K562 (cell line): ENCODE measurements around the gene DBNDD1. TPM values are rescaled to one million over a fixed set of nuclear protein-coding genes. Genes with fewer than 3 reads are reported as not detected.

ENCODE experiments used
- ESRRB ChIP-seq: fragments of 250-450 bp; sonication (Bioruptor Pico); IDR thresholded peaks from 2 replicates; pipeline ENCODE4 v1.5.0; 2020; ENCODE audit warnings: mild to moderate bottlenecking, moderate library complexity, borderline replicate concordance
- HDAC8 ChIP-seq: fragments of 450-650 bp; IDR thresholded peaks from 2 replicates; pipeline ENCODE4 v1.6.1; 2016; ENCODE audit warnings: mild to moderate bottlenecking, missing genetic modification characterization, moderate library complexity, missing compliant biosample characterization
- NELFE ChIP-seq: IDR thresholded peaks from 2 replicates; pipeline ENCODE4 v1.6.1; 2011; ENCODE audit warnings: mild to moderate bottlenecking; ENCODE audit not compliant: insufficient read depth, insufficient read length
- NFRKB ChIP-seq: fragments of 450-650 bp; IDR thresholded peaks from 2 replicates; pipeline ENCODE4 v1.6.1; 2016; ENCODE audit warnings: low read depth
- TAF15 ChIP-seq: fragments of 200-400 bp; formaldehyde crosslinking; IDR thresholded peaks from 2 replicates; pipeline ENCODE4 v1.6.1; 2017; ENCODE audit warnings: mild to moderate bottlenecking, low read depth, low read length, moderate library complexity
- TAF7 ChIP-seq: fragments of 450-650 bp; IDR thresholded peaks from 2 replicates; pipeline ENCODE4 v1.6.1; 2016; ENCODE audit warnings: missing genetic modification characterization, missing compliant biosample characterization
- TFAM ChIP-seq: fragments of 250-450 bp; sonication (Bioruptor Pico); conservative IDR thresholded peaks from 2 replicates; pipeline ENCODE4 v1.5.0; 2021; ENCODE audit warnings: mild to moderate bottlenecking, moderate library complexity
- ZBTB1 ChIP-seq: sonication (generic); formaldehyde crosslinking; IDR thresholded peaks from 2 replicates; pipeline ENCODE4 v1.8.1; 2023; ENCODE audit warnings: missing genetic modification reagents, low read depth, mild to moderate bottlenecking, borderline replicate concordance
- ZBTB17 ChIP-seq: fragments of 450-650 bp; formaldehyde crosslinking; IDR thresholded peaks from 2 replicates; pipeline ENCODE4 v1.4.0; 2020; ENCODE audit warnings: mild to moderate bottlenecking
- polyA plus RNA-seq, 8 experiments: library from polyadenylated mRNA; depleted of rRNA in 4 of 8; stranded (reverse) in 5 of 8; unstranded in 3 of 8; fragments of >200 nt; fragmentation: Nextera tagmentation in 2 of 8; fragmentation: Illumina TruSeq in 1 of 8; extraction: Ambion mirVana in 2 of 8; extraction: Trizol in 1 of 8; gene quantifications; 2 replicates each; pipeline versions ENCODE4 v1.2.1 to v1.2.3, GENCODE V29; 2011 to 2014; ENCODE audit warnings: inconsistent platforms in 1 of 8, missing spikeins in 1 of 8
- total RNA-seq, 7 experiments: library from RNA; depleted of rRNA in 6 of 7; stranded (reverse); fragments of >200 nt in 6 of 7; fragmentation: Illumina TruSeq in 2 of 7; extraction: Trizol in 2 of 7; gene quantifications; 2 replicates each; pipeline versions ENCODE4 v1.2.1 to v1.2.3, GENCODE V29; 2011 to 2021; ENCODE audit warnings: low replicate concordance in 1 of 7
- TF ChIP-seq, protein P1 (sequence below), 2 experiments: fragments of 450-650 bp in 1 of 2; sonication (generic) in 1 of 2; formaldehyde crosslinking in 1 of 2; IDR thresholded peaks in 1 of 2; conservative IDR thresholded peaks in 1 of 2; 2 replicates each; pipeline versions ENCODE4 v1.6.1 to v1.8.1; 2016 to 2023; ENCODE audit warnings: mild to moderate bottlenecking in 2 of 2, moderate library complexity in 2 of 2, inconsistent platforms in 1 of 2, missing genetic modification reagents in 1 of 2
- TF ChIP-seq, protein P2 (sequence below): sonication (generic); formaldehyde crosslinking; IDR thresholded peaks from 2 replicates; pipeline ENCODE4 v1.8.0; 2022; ENCODE audit warnings: mild to moderate bottlenecking, missing genetic modification reagents
- TF ChIP-seq, protein P3 (sequence below): sonication (generic); formaldehyde crosslinking; IDR thresholded peaks from 2 replicates; pipeline ENCODE4 v1.8.0; 2023; ENCODE audit warnings: missing genetic modification reagents, mild to moderate bottlenecking, borderline replicate concordance
- TF ChIP-seq, protein P4 (sequence below): fragments of 250-450 bp; sonication (Bioruptor Pico); IDR thresholded peaks from 2 replicates; pipeline ENCODE4 v1.4.0; 2020; ENCODE audit warnings: borderline replicate concordance

Gene DBNDD1
- total and polyA plus RNA-seq, 9 of the 15 experiments (the other 6 are each of a cell fraction or from before 2014, with no cell fraction given) = 0.55 to 13.0 (median 5.8) TPM

DNA sequence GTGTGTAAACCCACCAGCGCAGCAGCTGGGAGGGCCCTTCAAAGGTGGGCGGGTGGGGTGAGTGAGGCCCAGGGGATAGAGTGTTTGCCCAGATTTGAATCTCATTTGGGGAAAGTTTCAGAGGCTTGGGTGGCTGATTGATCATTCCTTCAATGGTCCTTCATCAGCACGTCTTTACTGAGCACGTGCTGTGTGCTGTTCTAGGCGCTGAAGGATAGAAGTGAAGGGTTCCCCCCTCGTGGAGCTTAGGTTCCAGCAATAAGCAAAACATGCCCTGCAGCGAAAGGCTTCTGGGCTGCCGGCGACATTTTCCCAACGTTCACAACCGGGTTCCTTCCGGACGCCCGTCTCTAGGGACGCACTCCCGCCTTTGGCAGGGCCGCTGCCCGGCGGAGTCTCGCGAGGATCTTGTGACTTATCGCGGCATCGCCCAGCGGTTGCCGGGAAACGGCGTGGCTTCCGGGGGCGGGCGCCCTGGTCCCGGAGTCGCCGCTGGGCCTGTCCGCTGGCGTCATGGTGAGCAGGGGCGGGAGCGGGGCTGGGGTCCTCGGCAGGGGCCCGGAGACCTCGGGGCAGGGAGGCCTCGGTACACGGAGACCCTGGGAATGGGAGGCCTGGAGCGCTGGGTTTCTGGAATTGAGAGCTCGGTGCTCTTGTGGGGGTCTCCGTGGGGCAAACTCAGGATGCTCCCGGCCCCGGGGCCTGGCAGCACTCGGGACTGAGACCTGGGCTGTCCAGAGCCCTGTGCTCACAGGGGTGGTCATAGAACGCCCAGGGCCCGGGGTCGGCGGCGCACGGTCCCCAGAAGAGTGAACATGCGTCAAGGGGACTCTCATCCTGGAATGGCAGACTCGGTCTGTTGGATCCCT is 3.2 kb upstream of the DBNDD1 start (continued):
- TF ChIP-seq, protein P1, sequence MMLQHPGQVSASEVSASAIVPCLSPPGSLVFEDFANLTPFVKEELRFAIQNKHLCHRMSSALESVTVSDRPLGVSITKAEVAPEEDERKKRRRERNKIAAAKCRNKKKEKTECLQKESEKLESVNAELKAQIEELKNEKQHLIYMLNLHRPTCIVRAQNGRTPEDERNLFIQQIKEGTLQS (IDR thresholded peaks at IDR 0.05) = no peak
- TF ChIP-seq, protein P1 (CRISPR knock-in tag; conservative IDR thresholded peaks at IDR 0.05) = peak; percentile 73
- no peak for TF ChIP-seq NELFE
- peak; percentile 83; the same call in 1 of the 2 replicates for TF ChIP-seq HDAC8 (tag)
- TF ChIP-seq, protein P2, sequence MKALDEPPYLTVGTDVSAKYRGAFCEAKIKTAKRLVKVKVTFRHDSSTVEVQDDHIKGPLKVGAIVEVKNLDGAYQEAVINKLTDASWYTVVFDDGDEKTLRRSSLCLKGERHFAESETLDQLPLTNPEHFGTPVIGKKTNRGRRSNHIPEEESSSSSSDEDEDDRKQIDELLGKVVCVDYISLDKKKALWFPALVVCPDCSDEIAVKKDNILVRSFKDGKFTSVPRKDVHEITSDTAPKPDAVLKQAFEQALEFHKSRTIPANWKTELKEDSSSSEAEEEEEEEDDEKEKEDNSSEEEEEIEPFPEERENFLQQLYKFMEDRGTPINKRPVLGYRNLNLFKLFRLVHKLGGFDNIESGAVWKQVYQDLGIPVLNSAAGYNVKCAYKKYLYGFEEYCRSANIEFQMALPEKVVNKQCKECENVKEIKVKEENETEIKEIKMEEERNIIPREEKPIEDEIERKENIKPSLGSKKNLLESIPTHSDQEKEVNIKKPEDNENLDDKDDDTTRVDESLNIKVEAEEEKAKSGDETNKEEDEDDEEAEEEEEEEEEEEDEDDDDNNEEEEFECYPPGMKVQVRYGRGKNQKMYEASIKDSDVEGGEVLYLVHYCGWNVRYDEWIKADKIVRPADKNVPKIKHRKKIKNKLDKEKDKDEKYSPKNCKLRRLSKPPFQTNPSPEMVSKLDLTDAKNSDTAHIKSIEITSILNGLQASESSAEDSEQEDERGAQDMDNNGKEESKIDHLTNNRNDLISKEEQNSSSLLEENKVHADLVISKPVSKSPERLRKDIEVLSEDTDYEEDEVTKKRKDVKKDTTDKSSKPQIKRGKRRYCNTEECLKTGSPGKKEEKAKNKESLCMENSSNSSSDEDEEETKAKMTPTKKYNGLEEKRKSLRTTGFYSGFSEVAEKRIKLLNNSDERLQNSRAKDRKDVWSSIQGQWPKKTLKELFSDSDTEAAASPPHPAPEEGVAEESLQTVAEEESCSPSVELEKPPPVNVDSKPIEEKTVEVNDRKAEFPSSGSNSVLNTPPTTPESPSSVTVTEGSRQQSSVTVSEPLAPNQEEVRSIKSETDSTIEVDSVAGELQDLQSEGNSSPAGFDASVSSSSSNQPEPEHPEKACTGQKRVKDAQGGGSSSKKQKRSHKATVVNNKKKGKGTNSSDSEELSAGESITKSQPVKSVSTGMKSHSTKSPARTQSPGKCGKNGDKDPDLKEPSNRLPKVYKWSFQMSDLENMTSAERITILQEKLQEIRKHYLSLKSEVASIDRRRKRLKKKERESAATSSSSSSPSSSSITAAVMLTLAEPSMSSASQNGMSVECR = peak; percentile 69; the same call in 1 of the 2 replicates
- TF ChIP-seq ESRRB = no peak
- TF ChIP-seq NFRKB = peak; percentile 66; the same call in 1 of the 2 replicates
- TF ChIP-seq, protein P3, sequence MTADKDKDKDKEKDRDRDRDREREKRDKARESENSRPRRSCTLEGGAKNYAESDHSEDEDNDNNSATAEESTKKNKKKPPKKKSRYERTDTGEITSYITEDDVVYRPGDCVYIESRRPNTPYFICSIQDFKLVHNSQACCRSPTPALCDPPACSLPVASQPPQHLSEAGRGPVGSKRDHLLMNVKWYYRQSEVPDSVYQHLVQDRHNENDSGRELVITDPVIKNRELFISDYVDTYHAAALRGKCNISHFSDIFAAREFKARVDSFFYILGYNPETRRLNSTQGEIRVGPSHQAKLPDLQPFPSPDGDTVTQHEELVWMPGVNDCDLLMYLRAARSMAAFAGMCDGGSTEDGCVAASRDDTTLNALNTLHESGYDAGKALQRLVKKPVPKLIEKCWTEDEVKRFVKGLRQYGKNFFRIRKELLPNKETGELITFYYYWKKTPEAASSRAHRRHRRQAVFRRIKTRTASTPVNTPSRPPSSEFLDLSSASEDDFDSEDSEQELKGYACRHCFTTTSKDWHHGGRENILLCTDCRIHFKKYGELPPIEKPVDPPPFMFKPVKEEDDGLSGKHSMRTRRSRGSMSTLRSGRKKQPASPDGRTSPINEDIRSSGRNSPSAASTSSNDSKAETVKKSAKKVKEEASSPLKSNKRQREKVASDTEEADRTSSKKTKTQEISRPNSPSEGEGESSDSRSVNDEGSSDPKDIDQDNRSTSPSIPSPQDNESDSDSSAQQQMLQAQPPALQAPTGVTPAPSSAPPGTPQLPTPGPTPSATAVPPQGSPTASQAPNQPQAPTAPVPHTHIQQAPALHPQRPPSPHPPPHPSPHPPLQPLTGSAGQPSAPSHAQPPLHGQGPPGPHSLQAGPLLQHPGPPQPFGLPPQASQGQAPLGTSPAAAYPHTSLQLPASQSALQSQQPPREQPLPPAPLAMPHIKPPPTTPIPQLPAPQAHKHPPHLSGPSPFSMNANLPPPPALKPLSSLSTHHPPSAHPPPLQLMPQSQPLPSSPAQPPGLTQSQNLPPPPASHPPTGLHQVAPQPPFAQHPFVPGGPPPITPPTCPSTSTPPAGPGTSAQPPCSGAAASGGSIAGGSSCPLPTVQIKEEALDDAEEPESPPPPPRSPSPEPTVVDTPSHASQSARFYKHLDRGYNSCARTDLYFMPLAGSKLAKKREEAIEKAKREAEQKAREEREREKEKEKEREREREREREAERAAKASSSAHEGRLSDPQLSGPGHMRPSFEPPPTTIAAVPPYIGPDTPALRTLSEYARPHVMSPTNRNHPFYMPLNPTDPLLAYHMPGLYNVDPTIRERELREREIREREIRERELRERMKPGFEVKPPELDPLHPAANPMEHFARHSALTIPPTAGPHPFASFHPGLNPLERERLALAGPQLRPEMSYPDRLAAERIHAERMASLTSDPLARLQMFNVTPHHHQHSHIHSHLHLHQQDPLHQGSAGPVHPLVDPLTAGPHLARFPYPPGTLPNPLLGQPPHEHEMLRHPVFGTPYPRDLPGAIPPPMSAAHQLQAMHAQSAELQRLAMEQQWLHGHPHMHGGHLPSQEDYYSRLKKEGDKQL = no peak
- 0 out of 2 replicates have a peak, but pooled peaks have one; percentile 38 for TF ChIP-seq TAF7 (tag)
- no peak for TF ChIP-seq TAF15
- TF ChIP-seq, protein P4, sequence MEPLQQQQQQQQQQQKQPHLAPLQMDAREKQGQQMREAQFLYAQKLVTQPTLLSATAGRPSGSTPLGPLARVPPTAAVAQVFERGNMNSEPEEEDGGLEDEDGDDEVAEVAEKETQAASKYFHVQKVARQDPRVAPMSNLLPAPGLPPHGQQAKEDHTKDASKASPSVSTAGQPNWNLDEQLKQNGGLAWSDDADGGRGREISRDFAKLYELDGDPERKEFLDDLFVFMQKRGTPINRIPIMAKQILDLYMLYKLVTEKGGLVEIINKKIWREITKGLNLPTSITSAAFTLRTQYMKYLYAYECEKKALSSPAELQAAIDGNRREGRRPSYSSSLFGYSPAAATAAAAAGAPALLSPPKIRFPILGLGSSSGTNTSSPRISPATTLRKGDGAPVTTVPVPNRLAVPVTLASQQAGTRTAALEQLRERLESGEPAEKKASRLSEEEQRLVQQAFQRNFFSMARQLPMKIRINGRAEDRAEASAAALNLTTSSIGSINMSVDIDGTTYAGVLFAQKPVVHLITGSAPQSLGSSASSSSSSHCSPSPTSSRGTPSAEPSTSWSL = no peak
- TF ChIP-seq ZBTB17 = no peak
- TF ChIP-seq ZBTB1 (CRISPR knock-in tag) = no peak
- no peak for TF ChIP-seq TFAM (CRISPR knock-in tag)
